ENCODE data around the gene IFI6. TPM values are rescaled to one million over a fixed set of nuclear protein-coding genes. Genes with fewer than 3 reads are reported as not detected.

The IFI6 gene
- total RNA-seq, 1 experiment from 2014 or later, result 54.6 TPM

DNA sequence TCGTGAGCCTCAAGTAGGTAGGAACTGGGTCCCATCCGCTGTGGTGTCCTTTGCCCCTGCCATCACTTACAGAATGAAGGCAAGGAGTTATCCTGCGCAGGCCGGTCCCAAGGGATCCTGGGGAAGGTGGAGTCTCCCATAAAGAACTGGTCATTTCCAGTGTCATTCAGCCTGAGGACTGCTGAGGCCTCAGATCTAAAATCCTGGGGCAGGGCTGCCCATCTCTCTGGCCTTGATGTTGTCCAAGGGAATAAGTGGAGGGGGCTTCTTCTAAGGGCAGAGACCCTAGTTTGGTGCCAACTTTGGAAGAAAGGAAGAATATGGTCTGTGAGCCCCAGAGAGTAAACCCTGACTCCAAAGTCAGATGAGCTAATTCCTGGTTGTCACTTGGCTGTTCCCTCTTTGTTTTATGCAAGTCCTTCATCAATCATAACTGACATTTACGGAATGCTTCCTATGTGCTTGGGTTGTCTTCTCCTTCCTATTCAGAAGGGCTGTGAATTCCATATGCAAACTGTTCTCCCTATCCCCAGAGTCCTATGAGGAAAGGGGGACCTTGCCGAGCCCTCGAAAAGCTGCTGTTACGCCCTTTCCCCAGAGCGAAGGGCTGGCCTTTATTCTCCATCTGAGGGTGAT lies 6.9 kb downstream of the IFI6 start:
- Histone ChIP-seq H3K4me1 (replicated peaks) (peaks cover 13% of the 10 kb centered on the region), H3K4me3 (no peak overlapping the region), H3K27me3 (replicated peaks) (no peaks in the 10 kb centered on the region), H3K27ac (no peak overlapping the region), H3K9me3 (replicated peaks) (no peaks in the 10 kb centered on the region), H3K36me3 (no peaks in the 10 kb centered on the region)
- DNase-seq (ENCODE audit: low read depth in 1 of 2, low spot score in 2 of 2), result no peak

DNA sequence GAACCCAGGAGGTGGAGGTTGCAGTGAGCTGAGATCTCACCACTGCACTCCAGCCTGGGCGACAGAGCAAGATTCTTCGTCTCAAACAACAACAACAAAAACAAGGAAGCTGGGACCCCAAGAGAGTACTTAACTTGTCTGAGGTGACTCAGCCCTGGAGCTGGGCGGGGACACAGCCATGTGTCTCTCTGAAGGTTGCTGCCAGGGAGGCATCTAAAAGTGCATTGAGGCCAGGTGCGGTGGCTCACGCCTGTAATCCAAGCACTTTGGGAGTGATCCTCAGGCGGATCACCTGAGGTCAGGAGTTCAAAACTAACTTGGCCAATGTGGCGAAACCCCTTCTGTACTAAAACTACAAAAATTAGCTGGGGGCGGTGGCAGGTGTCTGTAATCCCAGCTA lies 7.7 kb downstream of the IFI6 start:
- no peaks in the 10 kb centered on the region for H3K9me3 ChIP-seq (replicated peaks)
- no peaks in the 10 kb centered on the region for H3K27me3 ChIP-seq (replicated peaks)
- H3K27ac ChIP-seq, result no peak overlapping the region
- H3K4me1 ChIP-seq (replicated peaks), result peaks cover 14% of the 10 kb centered on the region
- no peak overlapping the region for H3K4me3 ChIP-seq
- H3K36me3 ChIP-seq, result no peaks in the 10 kb centered on the region
- DNase-seq (ENCODE audit: low read depth in 1 of 2, low spot score in 2 of 2), result no peak

DNA sequence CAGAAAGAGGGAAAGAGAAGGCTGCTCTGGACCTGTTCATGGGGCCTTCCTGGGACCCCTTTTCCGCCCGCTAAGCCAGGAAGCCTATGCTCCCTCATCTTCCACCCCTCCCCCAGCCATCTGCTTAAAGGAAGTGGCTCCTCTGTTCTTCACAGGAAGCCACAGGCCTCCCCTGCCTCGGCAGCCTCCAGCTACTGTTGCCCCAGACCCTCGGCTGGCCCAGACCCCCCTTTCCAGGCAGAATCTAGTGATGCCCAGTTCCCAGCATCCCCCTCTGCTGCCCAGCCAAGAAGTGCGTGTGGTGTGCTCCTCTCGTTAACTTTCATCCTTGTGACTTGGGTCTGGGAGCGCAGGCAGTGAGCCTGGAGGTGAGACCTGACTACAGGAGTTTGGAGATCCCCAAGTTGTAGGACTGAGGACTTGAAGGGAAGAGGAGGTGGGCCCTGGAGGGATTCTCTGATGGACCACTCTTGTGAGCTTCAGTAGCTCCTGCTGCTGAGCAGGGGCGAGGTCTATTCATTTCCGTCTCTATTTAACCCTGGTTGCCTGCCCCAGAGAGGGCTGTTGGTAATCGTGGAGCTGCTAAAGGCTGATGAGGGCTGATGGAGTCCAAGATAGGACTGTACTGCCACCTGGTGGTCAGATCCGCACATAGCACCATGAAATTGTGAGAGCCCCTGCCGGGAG lies 9.1 kb downstream of the IFI6 start:
- H3K4me3 ChIP-seq, result no peak overlapping the region
- peak; percentile 81 to 83 for DNase-seq (ENCODE audit: low read depth in 1 of 2, low spot score in 2 of 2)
- peak overlapping the region; percentile 16; the same call in 1 of the 2 replicates for H3K27ac ChIP-seq
- peaks cover 21% of the 10 kb centered on the region for H3K4me1 ChIP-seq (replicated peaks)
- no peaks in the 10 kb centered on the region for H3K9me3 ChIP-seq (replicated peaks)
- no peaks in the 10 kb centered on the region for H3K36me3 ChIP-seq
- no peaks in the 10 kb centered on the region for H3K27me3 ChIP-seq (replicated peaks)

DNA sequence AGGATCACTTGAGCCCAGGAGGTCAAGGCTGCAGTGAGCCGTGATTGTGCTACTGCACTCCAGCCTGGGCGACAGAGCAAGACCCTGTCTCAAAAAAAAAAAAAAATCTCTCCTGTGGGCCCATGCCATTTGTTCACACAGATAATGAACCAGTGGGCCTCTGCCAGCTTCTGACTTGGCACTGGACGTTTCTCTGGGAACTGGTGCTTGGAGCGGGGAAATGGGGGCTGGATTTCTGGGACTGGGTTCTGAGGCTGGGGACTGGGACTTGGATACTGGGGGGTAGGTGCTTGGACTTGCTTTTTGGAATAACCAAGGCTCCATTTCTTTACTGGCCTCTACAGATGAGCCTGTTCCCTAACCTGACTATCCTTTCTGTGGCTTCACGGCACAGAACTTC lies 9.7 kb downstream of the IFI6 start:
- no peak overlapping the region for H3K27ac ChIP-seq

DNA sequence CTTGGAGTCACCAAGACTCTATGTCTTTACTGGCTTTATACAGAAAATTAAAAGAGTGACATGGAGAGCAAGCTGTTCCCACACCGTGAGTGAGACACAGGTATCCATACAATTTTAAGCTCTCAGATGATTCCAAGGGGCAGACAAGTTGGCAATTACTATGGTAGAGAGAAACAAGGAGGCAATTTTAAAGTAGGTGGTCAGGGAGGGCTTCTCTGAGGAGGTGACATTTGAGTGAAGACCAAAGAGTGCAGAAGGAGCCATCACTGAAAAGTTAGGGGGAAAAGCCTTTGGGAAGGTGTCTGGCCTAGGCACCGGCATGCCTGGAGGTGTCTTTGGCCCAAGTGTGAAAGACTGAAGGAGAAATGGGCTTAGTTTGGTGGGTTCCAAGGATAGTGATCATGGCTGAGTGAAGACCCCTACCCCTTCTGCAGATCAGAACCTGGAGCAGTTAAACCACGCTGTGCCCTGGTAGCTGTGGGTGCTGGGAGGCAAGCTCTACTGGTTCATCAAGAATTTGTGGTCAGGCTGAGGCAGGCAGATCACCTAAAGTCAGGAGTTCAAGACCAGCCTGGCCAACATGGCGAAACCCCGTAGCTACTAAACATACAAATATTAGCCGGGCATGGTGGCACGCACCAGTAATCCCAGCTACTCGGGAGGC lies 10.4 kb downstream of the IFI6 start:
- H3K36me3 ChIP-seq, result no peaks in the 10 kb centered on the region
- no peaks in the 10 kb centered on the region for H3K9me3 ChIP-seq (replicated peaks)
- H3K27me3 ChIP-seq (replicated peaks), result no peaks in the 10 kb centered on the region
- no peak overlapping the region for H3K27ac ChIP-seq
- DNase-seq (ENCODE audit: low read depth in 1 of 2, low spot score in 2 of 2), result no peak
- peaks cover 21% of the 10 kb centered on the region for H3K4me1 ChIP-seq (replicated peaks)
- no peak overlapping the region for H3K4me3 ChIP-seq

More for the DNA sequence above, 9.7 kb downstream of the IFI6 start:
- DNase-seq (ENCODE audit: low read depth in 1 of 2, low spot score in 2 of 2), result no peak
- no peaks in the 10 kb centered on the region for H3K9me3 ChIP-seq (replicated peaks)
- peaks cover 21% of the 10 kb centered on the region for H3K4me1 ChIP-seq (replicated peaks)
- no peaks in the 10 kb centered on the region for H3K36me3 ChIP-seq
- H3K4me3 ChIP-seq, result no peak overlapping the region
- no peaks in the 10 kb centered on the region for H3K27me3 ChIP-seq (replicated peaks)

DNA sequence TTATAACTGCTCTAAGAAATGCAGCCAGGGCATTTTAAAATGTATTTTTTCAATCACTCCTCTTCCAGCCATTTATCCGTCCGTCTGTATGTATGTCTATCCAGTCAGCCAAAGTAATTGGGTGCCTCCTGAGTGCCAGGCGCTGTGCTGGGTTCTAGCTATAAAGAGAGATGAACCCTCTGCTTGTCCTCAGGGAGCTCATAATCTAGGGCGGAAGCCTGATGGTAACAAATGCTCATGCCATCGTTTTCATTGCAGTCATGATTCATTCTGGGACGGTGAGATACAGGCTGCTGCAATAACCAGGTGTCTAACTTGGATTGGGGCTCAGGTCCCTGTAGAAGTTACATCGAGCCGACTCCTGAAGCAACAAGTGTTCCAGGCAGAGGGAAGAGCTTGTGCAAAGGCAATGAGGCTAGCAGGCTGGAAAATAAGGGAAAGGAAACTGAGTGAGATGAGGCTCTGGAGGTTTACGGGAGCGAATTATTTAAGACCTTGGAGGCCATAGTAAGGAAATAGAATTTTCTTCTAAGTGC lies 11.6 kb downstream of the IFI6 start:
- H3K4me1 ChIP-seq (replicated peaks), result peaks cover 21% of the 10 kb centered on the region
- no peaks in the 10 kb centered on the region for H3K36me3 ChIP-seq
- peak overlapping the region; percentile 39 for H3K4me3 ChIP-seq
- H3K27ac ChIP-seq, result 0 out of 2 replicates have a peak overlapping the region, but pooled peaks have one; percentile 8
- no peaks in the 10 kb centered on the region for H3K9me3 ChIP-seq (replicated peaks)
- no peak for DNase-seq (ENCODE audit: low read depth in 1 of 2, low spot score in 2 of 2)
- no peaks in the 10 kb centered on the region for H3K27me3 ChIP-seq (replicated peaks)

DNA sequence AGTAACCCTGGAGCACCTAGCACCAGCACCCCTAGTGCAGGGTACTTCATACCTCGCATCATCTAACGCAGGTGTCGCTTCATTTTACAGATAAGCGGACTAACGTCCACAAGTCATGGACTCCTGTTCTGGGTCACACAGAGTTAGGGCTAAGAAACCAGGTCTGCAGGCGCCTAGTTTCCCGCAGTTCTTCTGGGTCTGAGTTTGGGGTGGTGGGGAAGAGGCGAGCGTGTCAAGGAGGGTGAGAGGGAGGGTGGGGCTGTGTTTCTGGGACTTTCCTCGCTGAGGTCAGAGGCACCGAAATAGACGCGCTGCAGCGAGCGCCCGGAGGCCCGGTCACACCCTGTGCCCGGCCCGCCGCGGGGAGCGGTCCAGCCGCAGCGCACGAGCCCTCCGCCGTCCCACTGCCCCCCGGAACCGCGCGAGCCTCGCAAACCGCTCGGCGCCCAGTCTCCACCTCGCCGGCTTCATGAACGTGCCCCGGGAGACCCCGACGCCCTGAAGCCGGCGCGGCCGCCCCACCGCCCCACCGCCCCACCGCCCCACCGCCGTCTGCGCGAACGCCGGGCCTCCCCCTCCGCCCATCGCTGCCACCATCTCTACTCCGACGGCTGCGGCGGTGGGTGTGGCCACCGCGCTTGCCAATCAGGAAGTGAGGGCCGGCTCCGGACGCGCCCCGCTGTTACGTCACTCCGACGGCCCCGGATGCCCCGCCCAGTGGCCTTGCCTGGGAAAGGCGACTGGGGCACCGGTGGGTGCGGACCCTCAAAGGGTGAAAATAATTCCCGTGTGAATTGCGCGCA lies 12.3 kb downstream of the IFI6 start:
- peaks cover 21% of the 10 kb centered on the region for H3K4me1 ChIP-seq (replicated peaks)
- peak overlapping the region; percentile 39 for H3K4me3 ChIP-seq
- DNase-seq (ENCODE audit: low read depth in 1 of 2, low spot score in 2 of 2), result peak; percentile 80 to 91
- H3K9me3 ChIP-seq (replicated peaks), result no peaks in the 10 kb centered on the region
- H3K36me3 ChIP-seq, result no peaks in the 10 kb centered on the region
- H3K27me3 ChIP-seq (replicated peaks), result no peaks in the 10 kb centered on the region
- H3K27ac ChIP-seq, result peak overlapping the region; percentile 38; the same call in 1 of the 2 replicates

DNA sequence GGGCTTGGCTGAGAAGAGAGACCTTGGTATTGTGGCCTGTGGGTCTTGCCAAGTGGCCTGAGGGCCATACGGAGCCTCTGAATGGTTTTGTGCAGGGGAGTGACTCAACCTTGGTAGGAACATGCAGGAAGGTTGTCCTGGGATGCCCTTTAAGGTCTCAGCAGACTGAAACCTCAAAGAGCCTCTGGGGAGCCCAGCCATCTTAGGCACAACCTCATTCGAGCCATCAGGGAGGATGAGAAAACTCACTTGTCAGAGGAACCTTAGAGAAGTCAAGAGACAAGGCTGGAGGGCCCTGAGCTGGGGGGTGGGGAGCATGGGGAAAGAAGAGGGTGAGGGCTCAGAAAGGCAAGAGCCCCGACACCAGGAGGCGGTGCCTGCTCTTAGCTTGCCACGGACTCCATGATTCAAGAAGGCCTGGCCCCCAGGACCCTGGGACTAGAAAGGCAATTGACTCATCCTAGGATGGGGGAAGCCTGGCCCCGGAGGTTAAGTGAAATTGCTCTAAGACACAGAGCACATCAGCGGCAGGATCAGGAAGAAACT lies 13.0 kb downstream of the IFI6 start:
- H3K4me3 ChIP-seq, result no peak overlapping the region; the same call in 1 of the 2 replicates
- H3K9me3 ChIP-seq (replicated peaks), result no peaks in the 10 kb centered on the region
- H3K27ac ChIP-seq, result peak overlapping the region; percentile 38; the same call in 1 of the 2 replicates
- H3K27me3 ChIP-seq (replicated peaks), result no peaks in the 10 kb centered on the region
- peaks cover 21% of the 10 kb centered on the region for H3K4me1 ChIP-seq (replicated peaks)
- DNase-seq (ENCODE audit: low read depth in 1 of 2, low spot score in 2 of 2), result peak in 1 of 2 experiments; percentile 22
- H3K36me3 ChIP-seq, result no peaks in the 10 kb centered on the region

DNA sequence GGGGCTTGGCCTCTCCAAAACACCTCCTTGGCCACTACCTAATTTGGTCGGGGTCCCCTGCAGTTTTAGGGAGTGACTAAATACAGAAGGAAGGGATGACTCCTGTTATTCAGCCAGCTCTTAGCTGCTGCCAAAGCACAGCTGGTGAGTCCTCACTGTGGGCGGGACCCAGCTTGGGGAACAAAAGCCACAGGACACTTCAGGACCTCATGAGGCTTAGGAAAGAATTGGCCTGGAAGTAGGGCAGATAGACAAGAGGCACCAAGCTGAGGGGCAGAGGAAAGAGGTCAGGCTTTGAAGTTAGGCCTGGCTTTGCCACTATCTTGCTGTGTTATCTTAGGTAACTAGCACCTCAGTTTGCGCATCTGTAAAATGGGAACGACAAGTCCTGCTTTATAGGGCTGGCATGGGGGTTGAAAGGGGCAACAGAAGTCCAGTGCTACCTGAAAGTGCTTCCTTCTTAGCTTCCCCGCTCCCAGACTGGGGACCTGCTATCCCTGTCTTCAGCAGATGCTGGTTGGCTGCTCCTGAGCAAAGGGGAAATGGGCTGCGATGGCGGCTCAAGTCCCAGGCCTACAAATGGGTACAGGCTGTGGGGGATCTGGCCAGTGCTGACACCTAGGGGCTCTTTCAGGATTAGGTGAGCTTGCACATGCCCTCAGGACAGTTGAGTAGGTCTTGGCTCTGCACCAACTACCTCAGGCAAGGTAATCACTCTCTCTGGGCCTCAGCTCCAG lies 15.7 kb downstream of the IFI6 start:
- no peaks in the 10 kb centered on the region for H3K36me3 ChIP-seq
- H3K27ac ChIP-seq, result no peak overlapping the region

DNA sequence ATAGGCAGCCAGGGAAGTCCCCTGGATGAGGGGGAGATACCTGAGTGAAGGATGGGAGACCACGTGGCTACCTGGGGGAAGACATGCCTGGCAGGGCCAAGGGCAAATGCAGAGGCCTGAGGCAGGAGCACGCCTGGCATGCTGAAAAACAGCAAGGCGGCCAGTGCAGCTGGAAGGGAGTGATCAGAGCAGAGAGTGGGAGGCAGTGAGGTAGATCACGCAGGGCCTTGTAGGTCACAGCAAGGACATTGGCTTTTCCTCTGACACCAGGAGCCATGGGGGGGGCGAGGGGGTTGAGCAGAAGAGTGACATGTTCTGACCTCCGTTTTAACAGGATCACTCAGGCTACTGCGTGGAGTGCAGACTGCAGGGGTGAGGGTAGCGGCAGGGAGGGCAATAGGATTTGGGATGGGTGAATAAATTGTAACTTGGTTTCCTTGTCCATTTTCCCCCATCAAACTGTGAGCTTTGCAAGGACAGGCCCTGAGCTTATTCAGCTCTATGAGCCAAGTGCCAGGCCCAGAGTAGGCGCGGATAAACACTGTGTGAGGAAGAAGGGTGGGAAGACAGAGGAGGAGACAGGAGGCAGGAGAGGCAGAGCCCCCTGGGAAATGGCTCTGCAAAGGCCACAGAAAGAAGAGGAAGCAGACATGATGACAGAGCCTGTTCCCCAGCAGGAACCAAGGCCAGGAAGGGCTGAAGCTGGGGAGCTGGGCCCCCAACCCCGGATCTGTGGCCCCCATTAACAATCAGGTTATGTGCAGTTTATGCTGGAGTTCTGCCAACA lies 16.6 kb downstream of the IFI6 start:
- DNase-seq (ENCODE audit: low read depth in 1 of 2, low spot score in 2 of 2), result no peak
- peaks cover 19% of the 10 kb centered on the region for H3K4me1 ChIP-seq (replicated peaks)
- H3K9me3 ChIP-seq (replicated peaks), result no peaks in the 10 kb centered on the region
- no peak overlapping the region for H3K4me3 ChIP-seq
- no peaks in the 10 kb centered on the region for H3K27me3 ChIP-seq (replicated peaks)
- H3K36me3 ChIP-seq, result no peaks in the 10 kb centered on the region
- no peak overlapping the region for H3K27ac ChIP-seq

More for the DNA sequence above, 15.7 kb downstream of the IFI6 start:
- Histone ChIP-seq H3K9me3 (replicated peaks) (no peaks in the 10 kb centered on the region), H3K4me3 (no peak overlapping the region), H3K27me3 (replicated peaks) (no peaks in the 10 kb centered on the region), H3K4me1 (replicated peaks) (peaks cover 14% of the 10 kb centered on the region)
- DNase-seq (ENCODE audit: low read depth in 1 of 2, low spot score in 2 of 2), result no peak

DNA sequence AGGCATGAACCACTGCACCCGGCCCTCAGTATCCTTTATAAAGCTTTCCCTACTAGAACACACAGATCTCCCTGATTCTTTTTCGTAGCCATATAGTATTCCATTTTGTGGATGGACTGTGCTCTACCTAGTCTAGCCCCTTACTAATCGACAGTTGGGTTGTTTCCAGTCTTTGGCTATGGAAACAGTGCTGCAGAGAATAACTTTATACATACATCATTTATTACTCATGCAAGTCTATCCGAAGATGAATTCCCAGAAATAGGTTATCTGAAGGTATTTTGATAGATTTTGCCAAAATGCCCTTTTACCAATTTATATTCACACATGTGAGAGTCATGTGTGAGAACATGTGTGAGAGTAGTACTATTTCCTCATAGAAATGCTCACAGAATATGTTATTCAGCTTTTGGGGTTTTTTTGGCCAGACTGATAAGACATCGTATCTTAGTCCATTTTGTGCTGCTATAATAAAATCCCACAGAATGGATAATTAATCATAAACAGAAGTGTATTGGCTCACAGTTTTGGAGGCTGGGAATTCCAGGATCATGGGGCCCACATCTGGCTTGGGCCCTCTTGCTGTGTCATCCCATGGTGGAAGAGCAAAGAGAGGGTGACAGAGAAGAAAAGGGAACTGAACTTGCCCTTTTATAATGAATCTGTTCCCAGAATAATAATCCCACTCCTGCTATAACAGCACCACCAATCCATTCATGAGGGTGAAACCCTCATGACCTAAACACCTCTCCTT lies 19.7 kb downstream of the IFI6 start:
- H3K27me3 ChIP-seq (replicated peaks), result no peaks in the 10 kb centered on the region
- H3K9me3 ChIP-seq (replicated peaks), result no peaks in the 10 kb centered on the region
- no peak overlapping the region for H3K27ac ChIP-seq
- no peak for DNase-seq (ENCODE audit: low read depth in 1 of 2, low spot score in 2 of 2)
- H3K36me3 ChIP-seq, result no peaks in the 10 kb centered on the region
- H3K4me3 ChIP-seq, result no peak overlapping the region
- peaks cover 5% of the 10 kb centered on the region for H3K4me1 ChIP-seq (replicated peaks)
